Muscle of back (tissue), 11 donors: ENCODE results near the gene CELSR1. TPM values are rescaled to one million over a fixed set of nuclear protein-coding genes. Genes with fewer than 3 reads are reported as not detected.
"Not testable (repeated sequence)": the region's sequence is repeated elsewhere in the genome, so short reads cannot be mapped to it uniquely, and the experiment has no call there.

Experiments
- DNase-seq, 3 donors: peaks; one replicate each; pipeline versions ENCODE4 v3.0.0 to v3.0.0-alpha.2; 2013
- polyA plus RNA-seq, 10 donors: library from polyadenylated mRNA; unstranded; fragments of 120-200 nt; gene quantifications; one replicate each; pipeline ENCODE4 v1.2.1, GENCODE V29; 2013; ENCODE audit not compliant: insufficient read length in 10 of 10

The CELSR1 gene
- polyA plus RNA-seq, 10 donors = 1.7 to 9.8 (median 3.3) TPM

DNA sequence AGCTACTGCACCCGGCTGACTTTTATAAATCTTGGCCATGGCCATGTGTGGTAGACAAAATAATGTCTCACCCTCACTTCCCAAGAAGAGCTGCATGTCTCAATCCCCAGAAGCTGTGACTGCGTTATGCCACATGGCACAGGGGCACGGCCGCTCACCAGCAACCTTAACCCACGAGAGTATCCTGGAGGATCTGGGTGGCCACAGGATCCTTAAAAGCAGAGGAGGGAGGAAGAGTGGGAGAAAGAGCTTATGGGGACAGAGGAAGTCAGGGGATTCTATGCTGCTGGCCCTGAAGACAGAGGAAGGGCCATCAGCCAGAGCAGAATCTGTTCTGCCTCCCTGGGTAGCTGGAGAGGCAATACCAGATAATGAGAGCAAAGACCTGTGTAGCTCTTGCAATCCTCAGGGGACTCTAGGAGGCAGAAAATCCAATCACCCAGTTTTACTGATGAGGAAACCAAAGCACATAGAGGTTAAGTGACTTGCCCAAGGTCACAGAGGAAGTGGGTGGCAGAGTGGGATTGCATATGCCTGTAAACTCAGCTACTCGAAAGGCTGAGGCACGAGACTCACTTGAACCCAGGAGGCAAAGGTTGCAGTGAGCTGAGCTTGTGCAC is 55.3 kb downstream of the CELSR1 start:
- DNase-seq = no peak

DNA sequence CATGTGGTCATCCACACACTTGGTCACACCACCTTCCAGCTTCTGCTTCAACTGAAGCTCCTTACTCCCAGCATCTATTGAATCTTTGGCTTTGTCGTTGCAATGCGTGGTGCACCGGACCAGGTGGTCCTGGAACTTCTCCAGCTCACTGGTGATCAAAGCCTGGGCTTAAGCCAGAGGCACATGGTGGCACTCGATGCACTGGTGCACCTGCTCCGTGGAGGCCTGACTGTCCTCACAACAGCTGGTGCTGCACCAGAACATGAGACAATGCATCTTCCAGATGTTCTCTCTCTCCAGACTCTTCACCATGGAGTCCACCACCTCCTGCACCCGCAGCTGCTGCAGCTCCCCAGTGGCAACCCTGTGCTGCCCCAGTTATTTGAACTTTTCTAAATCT is 56.0 kb downstream of the CELSR1 start:
- DNase-seq = no peak

DNA sequence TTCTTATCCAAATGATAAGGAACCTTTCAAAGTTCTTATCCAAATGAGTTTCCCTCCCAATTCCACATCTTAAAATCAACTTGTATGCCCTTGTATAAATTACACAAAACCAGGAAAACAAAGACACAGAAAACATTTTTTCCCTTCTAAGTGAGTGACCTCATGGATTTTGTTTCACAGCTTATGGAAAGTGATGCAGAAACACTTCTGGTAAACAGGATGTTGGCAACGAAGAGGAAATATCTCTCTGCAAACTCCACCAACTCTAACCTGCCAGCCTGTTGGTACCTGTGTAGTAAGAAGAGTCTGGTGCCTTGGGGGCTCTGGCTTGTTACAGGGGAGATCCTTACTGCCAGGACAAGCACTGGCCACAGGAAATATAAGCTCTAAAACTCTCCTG is 57.0 kb downstream of the CELSR1 start:
- no peak for DNase-seq

DNA sequence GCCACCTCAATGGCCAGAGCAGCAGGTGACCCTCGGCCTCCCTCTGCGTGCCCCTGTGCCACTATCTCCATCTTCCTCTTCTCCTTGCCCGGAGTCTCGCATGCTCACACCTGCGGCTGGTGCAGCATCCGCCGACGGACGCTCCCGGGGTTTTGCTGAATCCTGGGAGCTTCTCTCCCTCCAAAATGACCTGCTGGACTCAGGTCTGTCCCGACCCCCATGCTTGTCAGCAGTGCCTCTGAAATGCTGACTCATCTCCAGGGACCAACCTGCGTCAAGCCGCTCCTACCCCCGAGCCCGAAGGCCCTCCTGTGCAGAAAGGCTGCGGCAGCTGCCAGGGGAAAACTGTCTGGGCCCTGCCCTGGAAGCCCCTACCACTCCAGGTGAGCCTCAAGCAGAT is 58.4 kb downstream of the CELSR1 start:
- DNase-seq = no peak

DNA sequence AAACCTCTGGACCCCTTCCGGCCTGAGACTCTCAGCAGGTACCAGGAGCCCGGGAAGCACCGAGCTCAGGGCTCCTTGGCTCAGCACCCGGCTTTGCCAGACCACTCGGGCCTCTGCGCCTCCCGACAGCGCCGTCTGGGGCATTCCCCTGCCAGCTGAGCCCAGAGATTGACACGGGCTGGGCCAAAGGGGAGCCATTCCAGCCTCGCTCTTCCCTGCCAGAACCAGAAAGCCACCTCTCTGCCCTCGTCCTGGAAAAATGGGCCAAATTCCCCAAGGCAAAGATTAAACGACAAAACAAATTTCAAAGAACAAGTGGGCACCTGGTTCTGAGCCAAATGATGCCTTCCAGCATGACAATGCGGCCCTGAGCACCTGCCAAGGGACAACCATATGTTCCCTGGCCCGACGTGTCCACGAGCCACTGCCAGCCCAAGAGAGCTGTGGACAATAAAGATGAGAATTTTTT is 59.3 kb downstream of the CELSR1 start:
- DNase-seq = no peak

DNA sequence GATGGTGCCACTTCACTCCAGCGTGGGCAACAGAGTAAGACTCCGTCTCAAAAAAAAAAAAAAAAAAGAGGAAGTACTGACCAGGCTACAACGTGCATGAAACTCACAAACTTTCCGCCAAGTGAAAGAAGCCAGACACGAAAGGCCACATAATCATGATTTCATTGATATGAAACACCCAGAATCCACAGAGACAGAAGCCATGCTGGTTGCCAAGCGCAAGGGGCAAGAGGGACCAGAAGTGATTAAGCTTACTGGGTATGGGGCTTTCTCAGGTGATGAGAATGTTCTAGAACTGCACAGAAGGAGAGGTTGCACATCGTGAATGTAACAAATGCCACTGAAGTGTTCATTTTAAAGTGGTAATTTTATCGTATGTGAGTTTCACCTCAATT is 60.9 kb downstream of the CELSR1 start:
- DNase-seq = no peak

DNA sequence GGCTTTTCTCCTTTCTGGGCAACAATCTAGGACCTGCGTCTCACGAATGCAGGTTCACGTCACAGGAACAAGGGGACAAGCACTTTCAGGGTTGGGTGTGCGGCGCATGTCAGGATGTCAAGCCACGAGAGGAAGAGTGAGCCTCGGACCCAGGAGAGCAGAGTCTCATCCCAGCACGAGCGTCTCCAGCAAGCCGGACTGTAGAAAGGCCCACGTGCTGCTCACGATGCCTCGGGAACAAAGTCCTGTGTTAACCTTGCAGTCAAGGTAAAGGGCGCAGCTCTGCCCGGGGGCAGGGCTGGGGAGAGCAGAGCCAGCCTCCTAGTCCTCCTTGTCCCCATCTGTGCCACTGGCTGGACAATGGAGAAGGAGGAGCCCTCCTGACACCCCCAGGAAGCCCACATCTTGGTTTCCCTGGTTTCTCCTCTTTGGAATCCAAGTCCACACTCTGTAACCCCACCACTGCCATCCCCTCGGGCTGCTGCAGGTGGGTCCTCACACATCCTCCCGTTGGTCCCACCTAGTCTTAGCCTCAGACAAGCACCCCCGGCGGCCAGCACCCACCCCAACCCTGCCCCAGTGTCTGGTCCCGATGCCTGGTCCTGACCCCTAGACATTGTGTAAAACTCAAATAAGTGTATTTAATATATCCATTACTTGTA is 63.4 kb downstream of the CELSR1 start:
- no peak for DNase-seq

DNA sequence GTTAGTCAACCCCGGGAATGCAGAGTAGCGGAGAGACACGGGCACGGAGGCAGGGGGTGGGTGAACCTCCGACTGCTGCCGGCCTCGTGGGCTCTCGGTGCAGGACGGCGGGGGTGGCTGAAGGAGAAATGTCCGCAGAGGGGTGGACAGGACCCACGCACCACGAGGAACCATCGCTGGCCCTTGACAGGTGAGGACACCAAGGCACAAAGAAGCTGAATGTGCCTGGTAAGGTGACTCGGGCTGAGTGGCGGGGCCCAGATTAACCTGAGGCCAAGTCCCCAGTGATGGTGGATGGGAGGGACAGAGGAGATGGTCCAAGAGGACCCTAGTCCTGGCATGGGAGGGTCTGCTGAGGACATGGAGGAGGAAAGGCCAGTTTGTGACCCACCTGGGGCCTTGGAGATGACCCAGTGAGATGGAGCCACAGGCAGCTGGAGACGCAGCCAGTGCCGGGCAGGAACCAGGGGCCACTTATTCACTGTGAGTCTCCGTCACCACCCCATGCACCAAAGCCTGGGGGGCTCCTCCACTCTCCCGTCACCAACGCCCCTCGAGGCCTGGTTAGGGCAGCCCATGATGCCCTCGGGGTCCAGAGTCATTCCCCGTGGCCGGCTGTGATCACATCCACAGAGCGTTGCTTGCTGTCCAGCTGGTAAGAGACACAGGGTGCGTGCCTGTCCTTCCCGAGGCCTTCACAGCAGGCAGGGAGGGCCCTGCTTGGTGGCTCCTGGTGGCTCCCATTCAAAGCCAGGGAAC is 64.2 kb downstream of the CELSR1 start:
- no peak for DNase-seq

DNA sequence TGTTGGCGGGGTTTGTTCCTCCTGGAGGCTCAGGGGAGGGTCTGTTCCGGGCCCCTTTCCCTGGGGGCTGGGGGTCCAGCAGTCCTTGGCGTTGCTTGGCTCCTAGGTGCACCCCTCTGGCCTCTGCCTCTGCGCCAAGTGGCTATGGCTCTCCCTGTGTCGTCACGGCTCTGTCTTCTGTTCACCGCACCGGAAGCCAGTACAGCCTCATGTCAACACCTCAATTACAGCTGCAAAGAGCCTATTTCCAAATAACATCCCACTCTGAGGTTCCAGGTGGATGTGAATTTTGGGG is 64.8 kb downstream of the CELSR1 start:
- DNase-seq = no peak

DNA sequence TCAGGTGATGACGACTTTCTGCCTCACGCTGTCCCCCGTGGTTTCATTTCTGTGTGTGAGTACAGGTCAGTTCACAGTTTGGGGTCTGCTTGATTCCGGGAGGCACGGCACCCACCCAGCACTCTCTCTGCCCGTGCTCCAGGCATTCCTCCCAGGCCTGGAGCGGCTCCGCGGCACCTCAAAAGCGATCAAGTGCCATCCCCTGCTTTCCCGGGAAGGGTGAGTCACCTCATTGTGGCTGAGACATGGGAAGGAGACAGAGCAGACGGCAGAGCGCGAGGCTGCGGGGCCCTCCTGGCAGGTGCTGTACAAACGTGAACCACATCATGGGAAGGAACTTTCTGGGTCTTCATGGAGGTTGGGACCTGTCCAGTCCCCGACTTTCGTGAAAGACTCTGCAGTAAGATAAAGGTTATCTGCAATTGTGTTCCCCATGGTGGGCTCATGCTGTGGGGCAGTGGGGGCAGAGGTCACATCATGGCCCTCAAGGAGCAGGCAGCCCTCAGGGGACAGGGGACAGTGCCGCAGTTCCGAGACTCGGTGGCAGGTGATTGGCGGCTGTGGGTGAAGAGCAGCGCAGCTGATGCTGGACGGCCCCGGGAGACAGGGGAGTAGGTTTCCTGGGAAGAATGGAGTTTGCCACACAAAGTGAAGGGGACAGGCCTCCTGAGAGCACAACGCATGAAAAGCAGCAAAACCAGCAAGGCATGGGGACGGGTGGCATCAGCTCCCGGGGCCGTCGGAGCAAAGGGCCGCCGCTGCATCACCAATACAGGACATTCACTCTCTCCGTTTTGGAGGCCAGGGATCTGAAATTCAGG is 65.3 kb downstream of the CELSR1 start:
- DNase-seq = no peak

DNA sequence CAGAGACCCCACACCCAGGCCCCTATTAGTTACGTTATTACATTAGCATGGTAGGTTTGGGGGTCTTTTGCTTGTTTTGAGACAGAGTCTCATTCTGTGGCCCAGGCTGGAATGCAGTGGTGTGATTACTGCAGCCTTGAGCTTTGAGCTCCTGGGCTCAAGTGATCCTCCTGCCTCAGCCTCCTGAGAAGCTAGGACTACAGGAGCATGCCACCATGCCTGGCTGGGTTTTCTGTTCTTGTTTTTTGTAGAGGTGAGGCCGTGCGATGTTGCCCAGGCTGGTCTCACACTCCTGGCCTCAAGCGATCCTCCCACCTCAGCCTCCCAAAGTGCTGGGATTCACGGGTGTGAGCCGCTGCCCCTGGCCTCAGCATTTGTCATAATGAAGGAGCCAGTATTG is 66.1 kb downstream of the CELSR1 start:
- not testable (repeated sequence) for DNase-seq

DNA sequence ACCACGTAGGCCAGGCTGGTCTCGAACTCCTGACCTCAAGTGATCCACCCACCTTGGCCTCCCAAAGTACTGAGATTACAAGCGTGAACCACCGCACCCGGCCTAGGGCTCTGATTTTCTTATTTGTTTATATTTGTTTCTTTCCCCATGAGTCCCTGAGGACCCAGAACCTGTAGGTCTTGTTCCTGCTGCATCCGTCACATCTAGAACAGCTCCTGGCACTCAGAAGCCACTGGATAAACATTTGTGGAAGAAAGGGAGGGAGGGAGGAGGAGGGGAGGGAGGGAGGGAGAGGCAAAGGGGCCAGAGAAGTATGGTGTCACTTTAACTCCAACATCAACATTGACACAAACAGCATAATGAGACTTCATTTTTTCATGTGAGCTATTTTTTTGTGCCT is 67.7 kb downstream of the CELSR1 start:
- DNase-seq = no peak

DNA sequence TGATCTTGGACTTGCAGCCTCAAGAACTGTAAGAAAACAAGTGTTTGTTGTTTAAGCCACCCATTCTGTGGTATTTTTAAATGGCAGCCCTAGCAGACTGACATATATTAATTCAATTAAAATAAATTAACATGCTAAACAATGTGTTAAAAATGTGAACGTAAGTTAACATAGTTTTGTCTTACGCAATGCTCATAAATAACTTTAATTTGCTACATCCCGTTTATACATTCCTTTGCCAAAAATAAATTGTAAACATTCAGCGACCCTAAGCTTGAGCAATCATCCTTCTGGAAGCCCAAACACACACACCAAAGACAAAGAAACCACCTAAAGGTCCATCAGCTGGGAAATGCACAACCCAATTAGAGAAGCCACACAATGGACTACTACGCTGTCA is 70.4 kb downstream of the CELSR1 start:
- DNase-seq = peak in 1 of 3 donors; percentile 26

DNA sequence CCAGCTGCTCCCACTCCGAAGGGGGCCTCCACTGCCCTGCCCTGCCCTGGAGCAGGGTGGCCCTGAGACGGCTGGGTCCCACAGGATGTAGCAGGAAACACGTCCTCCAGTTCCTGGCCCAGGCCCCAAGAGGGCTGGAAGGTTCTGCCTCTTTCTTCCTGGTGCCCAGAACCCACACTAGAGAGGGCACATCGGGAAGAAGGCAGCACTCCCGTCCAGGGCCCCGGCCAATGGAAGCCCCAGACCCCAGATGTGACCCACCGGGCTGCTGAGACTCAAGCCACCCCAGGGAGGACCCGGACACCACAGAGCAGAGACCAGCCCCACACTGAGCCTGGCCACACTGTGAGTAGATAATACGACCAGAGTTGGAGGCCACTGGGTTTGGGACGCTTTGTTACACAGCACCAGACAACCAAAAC is 71.2 kb downstream of the CELSR1 start:
- DNase-seq = no peak

DNA sequence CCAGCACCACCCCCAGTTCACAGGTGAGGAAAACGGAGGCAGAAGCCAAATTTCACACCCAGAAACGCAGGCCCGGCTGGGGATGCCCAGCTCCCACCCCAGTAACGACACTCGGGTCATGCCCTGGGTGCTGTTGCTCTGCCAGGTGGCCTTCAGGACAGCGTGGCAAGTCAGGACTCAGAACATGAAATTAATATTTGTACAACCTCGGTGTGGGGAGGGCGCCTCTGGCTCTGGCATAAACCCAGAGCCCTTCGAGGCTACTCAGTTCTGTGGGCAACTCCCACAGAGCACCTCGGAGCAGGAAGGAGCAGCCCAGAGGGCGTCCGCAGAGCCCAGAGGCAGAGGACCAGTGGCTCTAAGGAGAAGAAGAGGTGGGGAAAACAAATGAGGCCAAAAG is 71.6 kb downstream of the CELSR1 start:
- DNase-seq = no peak

DNA sequence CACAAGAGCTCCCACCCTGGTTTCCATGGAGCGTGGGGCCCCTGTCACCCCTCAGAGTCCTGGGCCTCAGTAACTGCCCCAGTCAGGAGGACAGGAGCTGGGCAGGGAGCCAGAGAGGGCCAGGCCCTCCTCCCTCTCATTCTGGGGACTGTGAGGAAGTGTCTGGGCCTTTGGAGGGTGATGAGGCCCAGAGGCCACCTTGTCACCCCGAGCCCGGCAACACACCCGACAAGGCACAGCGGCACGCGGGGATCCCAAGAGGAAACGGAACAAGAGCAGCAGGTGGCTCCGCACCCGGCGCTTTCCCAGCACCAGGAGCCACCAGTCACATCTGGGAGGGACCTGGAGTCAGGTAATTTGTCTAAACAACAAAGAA is 72.1 kb downstream of the CELSR1 start:
- no peak for DNase-seq

DNA sequence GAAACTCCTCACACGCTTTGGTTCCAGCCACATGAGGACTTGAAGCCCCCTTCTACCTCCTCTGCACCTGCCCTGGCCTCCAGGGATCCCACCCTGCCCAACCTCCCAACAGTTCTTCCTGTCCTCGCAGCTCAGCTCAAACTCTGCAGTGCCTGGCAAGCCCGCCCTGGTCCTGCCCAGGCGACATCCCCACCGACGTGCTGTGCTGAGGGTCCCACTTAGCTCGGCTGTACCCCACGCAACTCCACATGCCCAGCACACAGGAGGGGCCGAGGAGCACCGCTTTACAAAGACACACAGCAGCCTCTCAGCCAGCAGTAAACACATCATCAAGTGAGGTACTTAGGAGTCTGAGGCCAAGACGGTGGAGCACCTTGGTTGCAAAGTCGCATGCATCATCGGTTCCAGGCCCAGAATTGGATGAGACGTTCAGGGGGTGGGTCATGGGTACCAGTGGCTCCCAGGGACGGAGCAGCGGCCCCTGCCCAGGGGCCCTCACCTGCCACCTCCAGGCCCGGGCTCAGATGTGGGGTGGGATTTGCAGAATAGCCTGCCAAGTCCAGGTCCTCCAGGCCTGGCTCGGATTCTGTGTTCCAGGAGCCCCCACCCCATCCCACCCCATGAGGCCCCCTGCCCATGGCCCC is 72.6 kb downstream of the CELSR1 start:
- no peak for DNase-seq

DNA sequence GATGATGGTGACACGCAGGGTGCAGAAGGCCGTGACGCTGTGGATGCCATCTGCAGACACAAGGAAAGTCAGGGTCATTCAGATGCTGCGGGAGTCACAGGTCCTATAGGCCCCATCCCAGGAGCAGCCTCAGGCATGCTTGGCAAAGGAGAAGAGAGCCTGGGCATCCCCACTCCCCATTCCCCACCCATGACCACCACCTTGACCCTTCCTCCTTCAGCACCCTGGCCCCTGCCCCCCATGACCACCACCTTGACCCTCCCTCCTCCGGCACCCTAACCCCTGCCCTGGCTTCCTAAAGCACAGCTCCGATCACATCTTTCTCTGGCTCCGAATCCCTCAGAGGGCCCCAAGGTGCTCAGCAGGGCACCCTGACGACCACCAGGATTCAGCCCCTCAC is 73.1 kb downstream of the CELSR1 start:
- no peak for DNase-seq

DNA sequence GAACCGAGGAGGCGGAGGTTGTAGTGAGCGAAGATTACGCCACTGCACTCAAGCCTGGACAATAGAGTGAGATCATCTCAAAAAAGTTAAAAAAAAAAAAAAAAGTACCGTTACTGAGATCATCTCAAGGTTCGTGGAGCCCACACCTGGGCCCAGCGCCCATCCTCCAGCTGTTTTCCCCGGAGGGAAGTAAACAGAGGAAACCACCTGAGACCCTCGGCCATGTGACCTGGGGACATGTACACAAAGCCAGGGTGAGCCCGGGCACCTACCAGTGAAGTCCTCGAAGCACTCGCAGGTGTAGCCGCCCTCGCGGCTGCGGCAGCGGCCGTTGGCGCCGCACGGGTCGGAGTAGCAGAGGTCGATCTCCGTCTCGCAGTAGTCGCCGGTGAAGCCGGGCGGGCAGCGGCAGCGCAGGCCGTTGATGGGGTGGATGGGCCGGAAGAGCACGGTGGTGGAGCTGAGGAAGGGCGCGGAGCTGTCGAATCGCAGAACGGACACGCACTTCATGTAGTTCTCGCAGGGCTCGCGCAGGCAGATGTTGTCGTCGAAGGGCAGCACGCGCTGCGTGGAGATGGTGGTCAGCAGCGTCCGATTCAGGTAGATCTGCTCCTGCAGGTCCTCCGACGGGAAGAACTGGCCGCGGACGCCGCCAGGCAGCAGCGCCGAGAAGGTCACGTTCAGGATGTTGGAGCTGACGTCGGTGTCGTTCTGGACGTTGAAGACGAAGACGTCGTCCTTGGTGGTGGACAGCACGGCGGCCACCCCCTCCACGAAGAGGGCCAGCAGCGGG is 73.8 kb downstream of the CELSR1 start:
- DNase-seq = no peak

DNA sequence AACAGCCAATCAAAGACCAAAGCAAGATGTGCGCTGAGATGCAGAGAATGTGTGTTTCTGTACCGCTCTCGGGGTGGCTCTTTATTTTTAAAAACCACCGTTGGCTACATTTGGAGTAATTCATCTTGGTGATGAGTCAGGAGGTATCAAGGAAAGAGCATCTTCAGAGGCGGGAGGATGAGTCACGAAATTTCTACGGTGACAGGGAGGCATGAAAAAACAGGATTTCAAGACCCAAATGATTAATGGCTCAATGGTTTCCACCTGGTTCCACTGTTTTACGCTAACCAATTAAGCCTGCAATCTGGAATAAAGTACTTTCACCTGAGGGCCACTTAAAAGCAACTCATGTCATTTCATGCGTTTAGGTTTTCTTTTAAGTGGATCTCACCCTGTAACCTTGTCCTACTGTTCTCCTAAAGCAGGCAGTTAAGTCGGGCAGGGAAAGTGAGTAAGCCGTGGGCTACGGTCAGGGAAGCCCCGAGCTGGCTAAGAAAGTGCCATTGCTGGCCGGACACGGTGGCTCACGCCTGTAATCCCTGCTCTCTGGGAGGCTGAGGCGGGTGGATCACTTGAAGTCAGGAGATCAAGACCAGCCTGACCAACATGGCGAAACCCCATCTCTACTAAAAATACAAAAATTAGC is 74.6 kb downstream of the CELSR1 start:
- DNase-seq = peak in 1 of 3 donors; percentile 30
